Measurements from ENCODE around the gene CTBP2. TPM values are rescaled to one million over a fixed set of nuclear protein-coding genes. Genes with fewer than 3 reads are reported as not detected.

CTBP2 gene
- total RNA-seq, 1 experiment from 2014 or later, result 78.7 TPM

DNA sequence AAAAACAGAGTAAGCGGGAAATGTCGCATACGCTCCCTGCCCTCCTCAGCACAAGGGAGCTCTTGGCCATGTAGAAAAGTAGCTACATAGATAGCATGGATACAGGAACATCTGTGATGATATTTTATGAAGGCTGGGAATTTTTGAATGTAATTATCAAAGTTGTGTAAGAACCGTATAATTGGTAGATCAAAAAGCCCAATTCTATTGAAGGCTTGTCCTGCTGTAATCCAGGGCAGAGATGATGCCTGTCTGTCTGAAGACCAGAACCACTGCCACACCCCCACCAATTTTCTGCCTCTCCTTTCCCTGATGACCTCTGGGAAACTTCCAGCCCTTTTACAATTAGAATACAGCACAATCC, 167.0 kb downstream of the CTBP2 start:
- Mint-ChIP-seq H3K27ac (ENCODE audit: unreplicated experiment) (no peak overlapping the region), H3K36me3 (ENCODE audit: insufficient read depth, unreplicated experiment) (peaks cover 75% of the 10 kb centered on the region), H3K27me3 (ENCODE audit: unreplicated experiment) (no peaks in the 10 kb centered on the region), H3K9me3 (ENCODE audit: low read depth, unreplicated experiment) (no peaks in the 10 kb centered on the region), H3K4me3 (ENCODE audit: low read depth, unreplicated experiment) (no peak overlapping the region), H3K4me1 (ENCODE audit: low read depth, unreplicated experiment) (no peaks in the 10 kb centered on the region)
- DNase-seq, result no peak
- TF ChIP-seq, protein P1, sequence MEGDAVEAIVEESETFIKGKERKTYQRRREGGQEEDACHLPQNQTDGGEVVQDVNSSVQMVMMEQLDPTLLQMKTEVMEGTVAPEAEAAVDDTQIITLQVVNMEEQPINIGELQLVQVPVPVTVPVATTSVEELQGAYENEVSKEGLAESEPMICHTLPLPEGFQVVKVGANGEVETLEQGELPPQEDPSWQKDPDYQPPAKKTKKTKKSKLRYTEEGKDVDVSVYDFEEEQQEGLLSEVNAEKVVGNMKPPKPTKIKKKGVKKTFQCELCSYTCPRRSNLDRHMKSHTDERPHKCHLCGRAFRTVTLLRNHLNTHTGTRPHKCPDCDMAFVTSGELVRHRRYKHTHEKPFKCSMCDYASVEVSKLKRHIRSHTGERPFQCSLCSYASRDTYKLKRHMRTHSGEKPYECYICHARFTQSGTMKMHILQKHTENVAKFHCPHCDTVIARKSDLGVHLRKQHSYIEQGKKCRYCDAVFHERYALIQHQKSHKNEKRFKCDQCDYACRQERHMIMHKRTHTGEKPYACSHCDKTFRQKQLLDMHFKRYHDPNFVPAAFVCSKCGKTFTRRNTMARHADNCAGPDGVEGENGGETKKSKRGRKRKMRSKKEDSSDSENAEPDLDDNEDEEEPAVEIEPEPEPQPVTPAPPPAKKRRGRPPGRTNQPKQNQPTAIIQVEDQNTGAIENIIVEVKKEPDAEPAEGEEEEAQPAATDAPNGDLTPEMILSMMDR (IDR thresholded peaks at IDR 0.05; ENCODE audit: unreplicated experiment), result no peak
- intact Hi-C loops (cut with micrococcal nuclease; ENCODE audit: unreplicated experiment), result no loop called here
- BruUV-seq (replicated peaks), result no TSS peak
- CTCF ChIA-PET, result interaction anchor here (1.0 kb wide), 1 partner anchor 54 kb away, joined by 4 read pairs; no protein-coding TSS in a partner anchor

- Mint-ChIP-seq H3K27ac (ENCODE audit: unreplicated experiment) (no peak overlapping the region), H3K4me1 (ENCODE audit: low read depth, unreplicated experiment) (no peaks in the 10 kb centered on the region), H3K9me3 (ENCODE audit: low read depth, unreplicated experiment) (no peaks in the 10 kb centered on the region), H3K27me3 (ENCODE audit: unreplicated experiment) (no peaks in the 10 kb centered on the region), H3K36me3 (ENCODE audit: insufficient read depth, unreplicated experiment) (peaks cover 73% of the 10 kb centered on the region), H3K4me3 (ENCODE audit: low read depth, unreplicated experiment) (no peak overlapping the region)
- BruUV-seq (replicated peaks), result no TSS peak
- CTCF ChIA-PET, result interaction anchor here (0.5 to 1.0 kb wide), 6 partner anchors 19 to 995 kb away, joined by 3 to 8 read pairs (median 4); no protein-coding TSS in a partner anchor
- TF ChIP-seq, protein P1 (IDR thresholded peaks at IDR 0.05; ENCODE audit: unreplicated experiment), result peak; percentile 54
- DNase-seq, result peak; percentile 56
- intact Hi-C loops (cut with micrococcal nuclease; ENCODE audit: unreplicated experiment), result no loop called here
Observed at GRCh38 chr10:124992462-124993344, 167.7 kb downstream of the CTBP2 start.

DNA sequence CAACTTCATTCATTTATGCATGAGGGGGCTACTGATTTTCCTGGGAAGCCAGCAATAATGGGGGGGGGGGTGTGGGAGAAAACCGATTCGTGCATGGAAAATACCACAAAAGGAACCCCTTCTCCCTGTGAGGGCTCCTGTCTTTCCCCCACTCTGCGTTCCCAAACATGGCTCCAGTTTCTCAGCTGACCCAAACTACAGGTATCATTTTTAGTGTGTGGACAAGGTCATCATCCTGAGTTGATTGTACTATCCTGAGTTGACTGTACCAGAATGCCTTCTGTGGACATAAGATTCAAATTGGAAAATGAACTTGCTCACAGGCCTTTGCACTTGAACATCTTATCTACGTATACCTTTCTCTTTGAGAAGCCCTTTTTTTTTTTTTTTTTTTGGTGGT, 168.5 kb downstream of the CTBP2 start:
- CTCF ChIA-PET, result interaction anchor here (0.5 to 1.0 kb wide), 3 partner anchors 20 to 994 kb away, joined by 3 to 8 read pairs (median 8); no protein-coding TSS in a partner anchor
- intact Hi-C loops (cut with micrococcal nuclease; ENCODE audit: unreplicated experiment), result no loop called here
- Mint-ChIP-seq H3K9me3 (ENCODE audit: low read depth, unreplicated experiment) (no peaks in the 10 kb centered on the region), H3K36me3 (ENCODE audit: insufficient read depth, unreplicated experiment) (peaks cover 74% of the 10 kb centered on the region), H3K4me3 (ENCODE audit: low read depth, unreplicated experiment) (no peak overlapping the region), H3K4me1 (ENCODE audit: low read depth, unreplicated experiment) (no peaks in the 10 kb centered on the region), H3K27me3 (ENCODE audit: unreplicated experiment) (no peaks in the 10 kb centered on the region), H3K27ac (ENCODE audit: unreplicated experiment) (no peak overlapping the region)
- TF ChIP-seq, protein P1 (IDR thresholded peaks at IDR 0.05; ENCODE audit: unreplicated experiment), result no peak
- no peak for DNase-seq
- BruUV-seq (replicated peaks), result no TSS peak

GRCh38 chr10:124990671-124991625, 169.4 kb downstream of the CTBP2 start:
- no TSS peak for BruUV-seq (replicated peaks)
- intact Hi-C loops (cut with micrococcal nuclease; ENCODE audit: unreplicated experiment), result no loop called here
- Mint-ChIP-seq H3K27ac (ENCODE audit: unreplicated experiment) (no peak overlapping the region), H3K27me3 (ENCODE audit: unreplicated experiment) (no peaks in the 10 kb centered on the region), H3K4me3 (ENCODE audit: low read depth, unreplicated experiment) (no peak overlapping the region), H3K9me3 (ENCODE audit: low read depth, unreplicated experiment) (no peaks in the 10 kb centered on the region), H3K4me1 (ENCODE audit: low read depth, unreplicated experiment) (no peaks in the 10 kb centered on the region), H3K36me3 (ENCODE audit: insufficient read depth, unreplicated experiment) (peaks cover 75% of the 10 kb centered on the region)
- CTCF ChIA-PET, result no interaction called here
- TF ChIP-seq, protein P1 (IDR thresholded peaks at IDR 0.05; ENCODE audit: unreplicated experiment), result no peak
- no peak for DNase-seq

All from Calu3 (cell line).